Activated B cell treated with CpG ODN at 0.5 μM for 24 hours (primary cell): Measurements from ENCODE around the gene IRF1. TPM values are rescaled to one million over a fixed set of nuclear protein-coding genes. Genes with fewer than 3 reads are reported as not detected.

Source experiments
- ATAC-seq: fragments of 200-7000 bp; cut with Tn5 transposase; one replicate; pipeline ENCODE4 v1.10.0; 2021; ENCODE audit warnings: low read depth, mild to moderate bottlenecking, moderate library complexity
- CTCF ChIA-PET: fragments of 350-600 bp; sonication (Branson Sonifier 250); formaldehyde crosslinking; loops from one replicate; lab custom pipeline; 2021; ENCODE audit warnings: antibody characterized with exemption; lab: Charles Lee
- POLR2A ChIA-PET: fragments of 350-600 bp; sonication (Branson Sonifier 250); formaldehyde crosslinking; loops from one replicate; lab custom pipeline; 2021; ENCODE audit warnings: antibody characterized with exemption; lab: Charles Lee
- DNase-seq: peaks from one replicate; pipeline ENCODE4 v3.0.0; 2022
- H3K27ac Mint-ChIP-seq: one replicate; pipeline ENCODE4 v1.8.0; 2020; ENCODE audit warnings: mixed read lengths
- H3K27me3 Mint-ChIP-seq: one replicate; pipeline ENCODE4 v1.8.0; 2021; ENCODE audit warnings: mixed read lengths
- H3K36me3 Mint-ChIP-seq: one replicate; pipeline ENCODE4 v1.8.0; 2021; ENCODE audit warnings: low read depth, mixed read lengths
- H3K4me1 Mint-ChIP-seq: one replicate; pipeline ENCODE4 v1.8.0; 2021; ENCODE audit warnings: mixed read lengths
- H3K4me3 Mint-ChIP-seq: one replicate; pipeline ENCODE4 v1.8.0; 2020; ENCODE audit warnings: mild to moderate bottlenecking, mixed read lengths
- H3K9me3 Mint-ChIP-seq: one replicate; pipeline ENCODE4 v1.8.0; 2020; ENCODE audit warnings: mixed read lengths
- intact Hi-C: fragments of 100-400 bp; cut with micrococcal nuclease; formaldehyde crosslinking; loops from one replicate; pipeline ENCODE4 v1.15.1; 2024
- total RNA-seq: library from RNA; stranded (reverse); gene quantifications from 2 replicates; pipeline ENCODE4 v1.2.3, GENCODE V29; 2022
- TF ChIP-seq, protein P1 (sequence below): fragments of 200-600 bp; IDR thresholded peaks from one replicate; pipeline ENCODE4 v1.8.0; 2022; ENCODE audit warnings: antibody characterized with exemption, mild to moderate bottlenecking

The IRF1 gene
- total RNA-seq, 1 donor from 2014 or later, result 134 TPM

DNA sequence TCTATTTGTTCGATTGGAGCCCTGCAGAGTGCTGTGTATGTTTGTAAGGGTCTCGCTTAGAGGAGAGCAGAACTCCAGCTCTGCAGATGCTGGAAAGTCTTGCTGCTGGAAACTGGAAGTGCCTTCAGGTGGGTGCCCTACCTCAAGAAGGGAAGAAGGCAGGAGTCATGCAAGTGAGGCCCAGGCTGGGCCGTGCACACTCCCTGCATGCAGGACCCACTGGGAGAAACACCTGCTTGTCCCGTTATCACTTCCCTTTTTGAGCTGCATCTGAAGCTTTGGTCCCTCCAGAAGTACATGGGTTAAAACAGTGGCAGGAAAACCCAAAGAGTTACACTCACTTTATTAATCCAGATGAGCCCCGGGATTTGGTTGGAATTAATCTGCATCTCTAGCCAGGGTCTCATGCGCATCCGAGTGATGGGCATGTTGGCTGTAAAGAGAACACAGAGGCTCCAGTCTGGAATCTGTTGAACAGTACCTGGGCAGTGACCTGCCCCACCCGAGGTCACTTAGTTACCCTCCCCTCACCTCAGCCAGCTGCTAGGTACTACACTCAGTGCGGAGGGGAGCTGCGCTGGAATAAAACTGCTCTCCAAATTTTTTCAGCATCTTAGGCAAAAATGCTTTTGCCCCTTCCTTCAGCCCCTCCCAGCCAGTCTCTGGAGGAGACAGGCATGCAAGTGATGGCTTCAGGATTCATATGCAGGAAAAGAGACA lies 1.4 kb downstream of the IRF1 start:
- Mint-ChIP-seq H3K4me1 (peaks cover 79% of the 10 kb centered on the region), H3K27me3 (no peaks in the 10 kb centered on the region), H3K9me3 (no peaks in the 10 kb centered on the region), H3K36me3 (peaks cover 57% of the 10 kb centered on the region), H3K27ac (peak overlapping the region; percentile 86), H3K4me3 (peak overlapping the region; percentile 95)
- DNase-seq, result peak; percentile 20
- no peak for ATAC-seq
- CTCF ChIA-PET, result interaction anchor here (0.9 to 5.4 kb wide), 19 partner anchors 9 to 103 kb away, joined by 3 to 52 read pairs (median 10); no protein-coding TSS in a partner anchor
- intact Hi-C loops, result loop anchor here (1.0 kb wide), 1 partner anchor 10 kb away; no protein-coding TSS in a partner anchor
- TF ChIP-seq, protein P1, sequence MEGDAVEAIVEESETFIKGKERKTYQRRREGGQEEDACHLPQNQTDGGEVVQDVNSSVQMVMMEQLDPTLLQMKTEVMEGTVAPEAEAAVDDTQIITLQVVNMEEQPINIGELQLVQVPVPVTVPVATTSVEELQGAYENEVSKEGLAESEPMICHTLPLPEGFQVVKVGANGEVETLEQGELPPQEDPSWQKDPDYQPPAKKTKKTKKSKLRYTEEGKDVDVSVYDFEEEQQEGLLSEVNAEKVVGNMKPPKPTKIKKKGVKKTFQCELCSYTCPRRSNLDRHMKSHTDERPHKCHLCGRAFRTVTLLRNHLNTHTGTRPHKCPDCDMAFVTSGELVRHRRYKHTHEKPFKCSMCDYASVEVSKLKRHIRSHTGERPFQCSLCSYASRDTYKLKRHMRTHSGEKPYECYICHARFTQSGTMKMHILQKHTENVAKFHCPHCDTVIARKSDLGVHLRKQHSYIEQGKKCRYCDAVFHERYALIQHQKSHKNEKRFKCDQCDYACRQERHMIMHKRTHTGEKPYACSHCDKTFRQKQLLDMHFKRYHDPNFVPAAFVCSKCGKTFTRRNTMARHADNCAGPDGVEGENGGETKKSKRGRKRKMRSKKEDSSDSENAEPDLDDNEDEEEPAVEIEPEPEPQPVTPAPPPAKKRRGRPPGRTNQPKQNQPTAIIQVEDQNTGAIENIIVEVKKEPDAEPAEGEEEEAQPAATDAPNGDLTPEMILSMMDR, result no peak
- POLR2A ChIA-PET, result interaction anchor here (0.6 to 11.7 kb wide), 17 partner anchors 10 to 1235 kb away, joined by 3 to 461 read pairs (median 26); no protein-coding TSS in a partner anchor

DNA sequence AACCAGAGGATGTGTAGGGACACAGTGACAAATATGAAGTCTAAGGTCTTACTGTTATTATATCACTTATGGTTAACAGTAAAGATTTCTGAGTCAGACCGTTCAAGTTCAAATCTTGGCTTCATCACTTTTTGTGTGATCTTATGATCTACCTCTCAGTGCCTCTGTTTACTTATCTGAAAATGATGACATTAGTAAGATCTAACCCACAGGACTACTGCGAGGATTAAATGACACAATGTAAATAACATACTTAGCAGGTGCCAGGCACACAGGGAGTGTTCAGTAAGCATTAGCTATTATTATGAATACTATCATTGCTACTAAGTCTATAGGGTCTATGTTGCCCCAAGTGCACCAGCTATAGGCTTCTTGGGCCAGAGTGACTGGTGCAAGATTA lies 2.0 kb downstream of the IRF1 start:
- ChIA-PET CTCF (interaction anchor here (0.8 to 5.4 kb wide), 14 partner anchors 9 to 102 kb away, joined by 3 to 52 read pairs (median 8); no protein-coding TSS in a partner anchor), POLR2A (interaction anchor here (0.6 to 11.7 kb wide), 10 partner anchors 11 to 1234 kb away, joined by 3 to 461 read pairs (median 156); no protein-coding TSS in a partner anchor)
- H3K4me1 Mint-ChIP-seq, result peaks cover 79% of the 10 kb centered on the region
- peaks cover 63% of the 10 kb centered on the region for H3K36me3 Mint-ChIP-seq
- peak overlapping the region; percentile 95 for H3K4me3 Mint-ChIP-seq
- DNase-seq (no peak), ATAC-seq (no peak)
- intact Hi-C loops, result no loop called here
- no peaks in the 10 kb centered on the region for H3K9me3 Mint-ChIP-seq
- TF ChIP-seq, protein P1, result no peak
- peak overlapping the region; percentile 86 for H3K27ac Mint-ChIP-seq
- no peaks in the 10 kb centered on the region for H3K27me3 Mint-ChIP-seq

DNA sequence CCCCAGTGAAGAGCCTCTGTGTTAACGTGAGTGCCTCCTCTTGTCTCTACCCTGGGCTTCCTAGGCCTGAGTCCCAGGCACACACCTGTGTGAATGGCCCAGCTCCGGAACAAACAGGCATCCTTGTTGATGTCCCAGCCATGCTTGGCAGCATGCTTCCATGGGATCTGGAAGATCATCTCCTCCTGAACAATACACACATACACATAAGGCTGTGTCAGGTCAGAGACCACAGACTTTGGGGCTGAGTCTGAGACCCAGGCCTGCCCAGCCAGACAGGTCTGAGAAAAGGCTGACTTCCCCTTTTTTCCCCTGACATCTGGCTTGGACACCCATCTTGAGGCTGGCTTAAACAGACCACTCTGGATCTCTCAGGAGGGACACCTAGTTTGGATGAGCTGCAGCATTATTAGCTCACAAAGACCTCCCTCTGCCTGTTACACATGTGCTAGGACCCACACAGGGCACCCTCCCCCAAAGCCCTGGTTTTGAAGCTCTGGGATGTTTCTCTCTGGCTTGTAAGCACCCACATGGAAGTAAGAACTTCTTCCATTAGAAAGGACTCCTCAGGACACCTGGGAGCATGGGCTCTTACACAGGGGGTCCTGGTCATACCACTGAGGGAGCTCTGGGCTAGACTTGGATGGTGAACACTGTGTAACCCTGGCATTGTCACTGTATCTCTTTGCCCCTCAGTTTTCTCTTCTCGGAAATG lies 2.6 kb downstream of the IRF1 start:
- no peaks in the 10 kb centered on the region for H3K27me3 Mint-ChIP-seq
- intact Hi-C loops, result no loop called here
- peak overlapping the region; percentile 86 for H3K27ac Mint-ChIP-seq
- peak overlapping the region; percentile 95 for H3K4me3 Mint-ChIP-seq
- TF ChIP-seq, protein P1, result no peak
- no peaks in the 10 kb centered on the region for H3K9me3 Mint-ChIP-seq
- ATAC-seq (no peak), DNase-seq (peak; percentile 16)
- POLR2A ChIA-PET, result interaction anchor here (1.1 to 11.7 kb wide), 9 partner anchors 11 to 101 kb away, joined by 3 to 461 read pairs (median 164); partner anchors contain the start of gene RAD50
- H3K36me3 Mint-ChIP-seq, result peaks cover 69% of the 10 kb centered on the region
- CTCF ChIA-PET, result interaction anchor here (0.8 to 5.4 kb wide), 13 partner anchors 8 to 102 kb away, joined by 3 to 52 read pairs (median 10); no protein-coding TSS in a partner anchor
- H3K4me1 Mint-ChIP-seq, result peaks cover 74% of the 10 kb centered on the region

DNA sequence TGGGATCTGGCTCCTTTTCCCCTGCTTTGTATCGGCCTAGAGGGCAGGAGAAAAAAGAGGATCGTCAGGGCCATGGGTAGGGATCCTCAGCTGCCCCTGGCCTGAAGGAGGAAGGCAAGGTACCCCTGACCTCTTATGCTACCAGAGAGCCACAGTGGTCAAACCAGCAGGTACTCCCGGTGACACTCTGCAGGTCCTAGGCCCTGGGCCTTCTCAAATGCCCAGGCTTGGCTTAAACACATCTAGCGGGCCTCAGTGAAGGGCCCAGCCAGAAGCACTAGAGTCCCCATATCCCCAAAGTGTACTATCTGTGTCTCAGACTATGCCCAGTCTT lies 3.5 kb downstream of the IRF1 start:
- Mint-ChIP-seq H3K27me3 (no peaks in the 10 kb centered on the region), H3K4me1 (peaks cover 69% of the 10 kb centered on the region), H3K9me3 (no peaks in the 10 kb centered on the region), H3K36me3 (peaks cover 74% of the 10 kb centered on the region), H3K27ac (peak overlapping the region; percentile 86), H3K4me3 (peak overlapping the region; percentile 95)
- intact Hi-C loops, result no loop called here
- no peak for ATAC-seq
- POLR2A ChIA-PET, result interaction anchor here (1.1 to 11.7 kb wide), 8 partner anchors 11 to 70 kb away, joined by 3 to 461 read pairs (median 164); partner anchors contain the start of gene RAD50
- TF ChIP-seq, protein P1, result no peak
- no peak for DNase-seq
- CTCF ChIA-PET, result interaction anchor here (1.2 to 5.4 kb wide), 4 partner anchors 8 to 100 kb away, joined by 3 to 52 read pairs (median 15); no protein-coding TSS in a partner anchor
